Measurements from ENCODE around the gene STAC3.

Gene STAC3

GRCh38 chr12:57209916-57210315 is 41.1 kb downstream of the STAC3 start:
- DNase-seq: no peak

GRCh38 chr12:57208631-57209282 is 42.2 kb downstream of the STAC3 start:
- no peak for DNase-seq

DNA sequence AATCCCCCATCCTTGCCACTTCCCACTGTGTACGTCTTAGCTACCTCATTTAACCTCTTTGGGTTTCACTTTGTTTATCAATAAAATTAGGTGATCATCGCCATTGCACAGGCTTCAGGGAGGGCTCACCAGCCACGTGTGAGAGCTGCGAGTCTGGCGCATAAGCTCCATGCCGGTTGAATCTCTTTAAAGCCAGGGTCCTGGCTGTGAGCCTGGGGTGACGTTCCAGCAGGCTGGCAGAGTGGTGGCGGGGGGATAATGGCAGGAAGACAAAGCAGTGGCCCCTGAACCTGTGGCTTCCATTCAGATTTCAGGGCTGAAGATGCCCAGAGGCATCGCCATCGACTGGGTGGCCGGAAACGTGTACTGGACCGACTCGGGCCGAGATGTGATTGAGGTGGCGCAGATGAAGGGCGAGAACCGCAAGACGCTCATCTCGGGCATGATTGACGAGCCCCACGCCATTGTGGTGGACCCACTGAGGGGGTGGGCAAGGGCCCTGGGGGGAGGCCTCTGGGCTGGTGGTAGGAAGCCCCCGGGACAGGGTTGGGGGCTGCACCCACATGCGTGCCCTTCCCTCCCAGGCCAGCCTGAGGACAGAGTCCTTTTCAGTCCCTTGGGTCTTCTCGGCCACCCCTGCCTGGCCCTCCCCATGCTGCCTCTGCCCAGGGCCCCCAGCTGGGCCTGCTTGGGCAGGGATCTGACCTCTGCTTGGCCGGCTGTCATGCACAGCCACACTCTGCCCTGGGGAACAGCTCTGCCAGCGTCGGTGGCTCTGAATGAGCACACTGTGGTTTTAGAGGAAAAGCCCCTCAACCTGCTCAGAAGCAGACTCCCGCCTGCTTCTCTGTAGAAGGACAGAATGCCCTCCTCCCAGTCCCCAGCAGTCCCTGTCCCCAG is 43.0 kb downstream of the STAC3 start:
- no peak for DNase-seq

DNA sequence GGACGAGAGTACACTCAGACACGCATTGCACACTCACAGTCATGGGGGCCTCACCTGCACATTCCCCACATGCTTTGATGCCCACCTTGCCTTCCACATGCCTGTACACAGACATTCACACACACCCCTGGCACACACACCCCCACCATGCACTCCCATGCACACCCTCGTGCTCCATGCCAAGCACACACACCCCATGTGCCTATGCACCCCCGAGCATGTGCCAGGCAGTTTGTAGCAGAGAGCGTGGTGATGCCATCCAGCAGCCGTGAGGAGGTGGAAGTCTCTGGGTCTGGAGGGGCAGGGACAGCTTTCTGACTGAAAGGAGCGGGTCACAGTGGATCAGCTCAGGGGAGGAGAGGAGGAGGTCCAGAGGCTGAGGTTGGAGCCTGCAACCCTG is 45.1 kb downstream of the STAC3 start:
- DNase-seq: no peak

DNA sequence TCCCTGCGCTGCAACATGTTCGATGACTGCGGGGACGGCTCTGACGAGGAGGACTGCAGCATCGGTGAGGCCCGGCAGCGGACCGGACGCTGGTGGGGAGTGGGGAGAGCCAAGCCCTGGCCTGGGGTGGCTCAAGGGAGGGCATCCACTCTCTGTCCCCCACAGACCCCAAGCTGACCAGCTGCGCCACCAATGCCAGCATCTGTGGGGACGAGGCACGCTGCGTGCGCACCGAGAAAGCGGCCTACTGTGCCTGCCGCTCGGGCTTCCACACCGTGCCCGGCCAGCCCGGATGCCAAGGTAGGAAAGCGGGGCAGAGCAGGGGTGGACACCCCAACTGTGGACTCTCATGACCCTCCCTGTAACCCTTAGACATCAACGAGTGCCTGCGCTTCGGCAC is 45.8 kb downstream of the STAC3 start:
- DNase-seq: no peak

DNA sequence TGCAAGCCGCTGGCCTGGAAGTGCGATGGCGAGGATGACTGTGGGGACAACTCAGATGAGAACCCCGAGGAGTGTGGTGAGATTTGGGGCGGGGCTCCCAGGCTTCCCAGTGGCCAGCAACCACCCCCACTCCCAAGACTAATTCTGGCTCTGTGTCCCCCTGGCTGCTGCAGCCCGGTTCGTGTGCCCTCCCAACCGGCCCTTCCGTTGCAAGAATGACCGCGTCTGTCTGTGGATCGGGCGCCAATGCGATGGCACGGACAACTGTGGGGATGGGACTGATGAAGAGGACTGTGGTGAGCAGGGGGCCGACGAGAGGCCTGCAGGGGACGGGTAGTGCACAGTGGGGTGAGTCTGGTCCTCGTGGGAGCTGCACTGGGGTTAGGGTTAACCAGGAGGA is 46.5 kb downstream of the STAC3 start:
- no peak for DNase-seq

- no peak for DNase-seq
Observed at GRCh38 chr12:57203791-57204190, 47.2 kb downstream of the STAC3 start.

DNA sequence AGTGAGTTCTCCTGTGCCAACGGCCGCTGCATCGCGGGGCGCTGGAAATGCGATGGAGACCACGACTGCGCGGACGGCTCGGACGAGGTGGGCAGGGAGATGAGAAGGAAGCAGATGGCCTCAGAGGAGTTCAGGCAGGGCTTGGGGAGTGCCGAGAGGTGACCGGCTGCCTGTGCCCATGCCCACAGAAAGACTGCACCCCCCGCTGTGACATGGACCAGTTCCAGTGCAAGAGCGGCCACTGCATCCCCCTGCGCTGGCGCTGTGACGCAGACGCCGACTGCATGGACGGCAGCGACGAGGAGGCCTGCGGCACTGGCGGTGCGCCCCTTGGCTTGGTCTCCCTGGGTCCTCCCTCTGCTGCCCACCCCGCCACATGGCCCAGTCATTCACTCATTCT is 47.8 kb downstream of the STAC3 start:
- no peak for DNase-seq

GRCh38 chr12:57202321-57202720 is 48.7 kb downstream of the STAC3 start:
- no peak for DNase-seq

- no peak for DNase-seq
Observed at GRCh38 chr12:57201631-57202030, 49.4 kb downstream of the STAC3 start.

DNA sequence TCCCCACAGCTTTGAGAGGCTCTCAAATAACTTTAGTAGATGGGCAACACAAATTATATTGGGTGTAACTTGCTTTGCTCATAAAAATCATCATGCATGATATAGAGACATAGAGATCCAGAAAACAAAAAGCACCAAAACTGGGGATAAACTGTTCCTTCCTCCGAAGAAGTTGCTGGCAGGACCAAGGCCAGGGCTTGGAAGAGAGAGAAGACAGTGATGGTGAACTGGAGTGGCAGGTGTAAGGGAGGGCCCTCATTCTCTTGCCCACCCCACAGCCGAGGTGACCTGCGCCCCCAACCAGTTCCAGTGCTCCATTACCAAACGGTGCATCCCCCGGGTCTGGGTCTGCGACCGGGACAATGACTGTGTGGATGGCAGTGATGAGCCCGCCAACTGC is 49.8 kb downstream of the STAC3 start:
- DNase-seq: no peak

DNA sequence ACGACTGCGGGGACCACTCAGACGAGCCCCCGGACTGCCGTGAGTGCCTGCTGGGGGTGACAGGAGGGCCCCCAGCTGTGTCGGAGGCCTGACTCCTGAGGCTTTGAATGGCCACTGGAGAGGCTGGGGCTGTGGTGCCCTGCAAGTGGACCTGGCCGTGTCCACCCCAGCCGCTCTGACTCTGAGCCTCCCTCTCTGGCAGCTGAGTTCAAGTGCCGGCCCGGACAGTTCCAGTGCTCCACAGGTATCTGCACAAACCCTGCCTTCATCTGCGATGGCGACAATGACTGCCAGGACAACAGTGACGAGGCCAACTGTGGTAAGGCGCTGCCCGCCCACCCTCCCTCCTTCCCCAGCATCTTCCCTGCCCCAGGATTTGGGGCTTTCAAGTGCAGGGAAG is 50.5 kb downstream of the STAC3 start:
- DNase-seq: no peak

GRCh38 chr12:57199191-57199590 is 51.8 kb downstream of the STAC3 start:
- DNase-seq: no peak

DNA sequence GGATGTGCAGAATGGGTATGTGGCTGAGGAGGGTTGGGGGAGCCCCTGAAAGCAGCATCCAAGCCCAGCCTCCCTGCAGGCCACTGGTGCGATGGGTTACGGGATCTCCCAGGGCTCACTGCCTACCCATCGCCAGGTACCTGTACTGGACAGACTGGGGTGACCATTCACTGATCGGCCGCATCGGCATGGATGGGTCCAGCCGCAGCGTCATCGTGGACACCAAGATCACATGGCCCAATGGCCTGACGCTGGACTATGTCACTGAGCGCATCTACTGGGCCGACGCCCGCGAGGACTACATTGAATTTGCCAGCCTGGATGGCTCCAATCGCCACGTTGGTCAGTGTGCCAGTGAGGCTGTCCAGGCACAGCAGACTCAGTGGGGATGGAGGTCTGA is 52.7 kb downstream of the STAC3 start:
- no peak for DNase-seq

GRCh38 chr12:57196956-57197355 is 54.0 kb downstream of the STAC3 start:
- DNase-seq: no peak

- DNase-seq: no peak
Observed at GRCh38 chr12:57196439-57196838, 54.5 kb downstream of the STAC3 start.

DNA sequence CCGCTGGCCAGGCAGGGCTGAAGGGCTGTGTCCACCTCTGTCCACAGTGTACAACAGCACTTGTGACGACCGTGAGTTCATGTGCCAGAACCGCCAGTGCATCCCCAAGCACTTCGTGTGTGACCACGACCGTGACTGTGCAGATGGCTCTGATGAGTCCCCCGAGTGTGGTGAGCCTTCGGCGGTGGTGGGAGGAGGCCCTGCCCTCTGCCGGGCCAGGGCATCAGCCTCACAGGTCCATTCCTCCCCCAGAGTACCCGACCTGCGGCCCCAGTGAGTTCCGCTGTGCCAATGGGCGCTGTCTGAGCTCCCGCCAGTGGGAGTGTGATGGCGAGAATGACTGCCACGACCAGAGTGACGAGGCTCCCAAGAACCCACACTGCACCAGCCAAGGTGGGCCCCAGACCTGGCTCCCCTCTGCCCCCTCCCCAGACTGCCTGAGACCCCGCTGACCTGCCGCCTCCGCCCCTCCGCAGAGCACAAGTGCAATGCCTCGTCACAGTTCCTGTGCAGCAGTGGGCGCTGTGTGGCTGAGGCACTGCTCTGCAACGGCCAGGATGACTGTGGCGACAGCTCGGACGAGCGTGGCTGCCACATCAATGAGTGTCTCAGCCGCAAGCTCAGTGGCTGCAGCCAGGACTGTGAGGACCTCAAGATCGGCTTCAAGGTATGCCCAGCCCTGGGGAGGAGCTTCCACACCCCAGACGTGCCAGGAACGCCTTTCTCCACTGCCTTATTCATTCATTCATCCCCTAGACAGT is 55.2 kb downstream of the STAC3 start:
- DNase-seq: no peak

DNA sequence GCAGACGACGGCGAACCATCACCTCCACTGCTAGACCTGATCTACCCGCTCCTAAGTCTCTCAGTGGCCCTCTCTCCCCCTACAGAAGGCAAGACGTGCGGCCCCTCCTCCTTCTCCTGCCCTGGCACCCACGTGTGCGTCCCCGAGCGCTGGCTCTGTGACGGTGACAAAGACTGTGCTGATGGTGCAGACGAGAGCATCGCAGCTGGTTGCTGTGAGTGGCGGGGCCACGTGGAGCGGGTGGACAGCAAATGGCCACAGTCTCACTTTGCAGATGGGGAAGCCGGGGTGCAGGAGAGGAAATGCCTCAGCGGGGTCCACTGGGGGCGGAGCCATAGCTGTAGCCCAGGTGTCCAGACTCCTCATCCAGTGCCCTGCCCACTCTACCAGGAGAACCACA is 55.8 kb downstream of the STAC3 start:
- DNase-seq: no peak

DNA sequence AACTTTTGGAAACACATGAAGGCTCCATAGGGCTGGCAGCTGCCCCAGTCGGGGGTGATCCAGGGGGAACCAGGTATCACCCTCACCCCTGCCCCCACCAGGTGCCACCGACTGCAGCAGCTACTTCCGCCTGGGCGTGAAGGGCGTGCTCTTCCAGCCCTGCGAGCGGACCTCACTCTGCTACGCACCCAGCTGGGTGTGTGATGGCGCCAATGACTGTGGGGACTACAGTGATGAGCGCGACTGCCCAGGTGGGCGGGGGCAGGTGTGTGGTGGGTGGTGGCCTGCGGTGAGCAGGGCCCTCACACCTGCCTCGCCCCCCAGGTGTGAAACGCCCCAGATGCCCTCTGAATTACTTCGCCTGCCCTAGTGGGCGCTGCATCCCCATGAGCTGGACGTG is 56.7 kb downstream of the STAC3 start:
- no peak for DNase-seq

GRCh38 chr12:57193706-57194245 is 57.2 kb downstream of the STAC3 start:
- DNase-seq: no peak
